Esophagus squamous epithelium (tissue), 5 donors: Measurements from ENCODE around the gene DNAJC12. TPM values are rescaled to one million over a fixed set of nuclear protein-coding genes. Genes with fewer than 3 reads are reported as not detected.

Source experiments
- DNase-seq: peaks from one replicate; lab custom pipeline; 2025; lab: John Stamatoyannopoulos, UW
- H3K27ac ChIP-seq, 4 donors: fragments of 200-600 bp; sonication (generic); one replicate each; pipeline ENCODE4 v1.5.1; 2016 to 2019; ENCODE audit warnings: mild to moderate bottlenecking in 1 of 4
- H3K27me3 ChIP-seq, 4 donors: fragments of 200-600 bp; sonication (generic); 1 replicate in 3 of 4; 2 replicates in 1 of 4; pipeline versions ENCODE4 v1.5.1 to v1.6.0; 2017 to 2021; ENCODE audit warnings: antibody characterized with exemption in 1 of 4
- H3K36me3 ChIP-seq, 3 donors: fragments of 200-600 bp; sonication (generic); one replicate each; pipeline ENCODE4 v1.5.1; 2016 to 2019
- H3K4me1 ChIP-seq, 3 donors: fragments of 200-600 bp; sonication (generic); one replicate each; pipeline ENCODE4 v1.5.1; 2017 to 2019
- H3K4me3 ChIP-seq, 4 donors: fragments of 200-600 bp; sonication (generic); 1 replicate in 3 of 4; 2 replicates in 1 of 4; pipeline ENCODE4 v1.5.1; 2016 to 2019; ENCODE audit warnings: mild to moderate bottlenecking in 2 of 4, moderate library complexity in 1 of 4
- H3K9me3 ChIP-seq, 3 donors: fragments of 200-600 bp; sonication (generic); one replicate each; pipeline ENCODE4 v1.5.1; 2016 to 2019
- POLR2A ChIP-seq, 4 donors: fragments of 450-650 bp; IDR thresholded peaks; one replicate each; pipeline ENCODE4 v1.6.1; 2017; ENCODE audit warnings: antibody characterized with exemption in 4 of 4, mild to moderate bottlenecking in 4 of 4, moderate library complexity in 3 of 4
- whole genome bisulfite sequencing, 2 donors: methylation state at CpG; one replicate each; pipeline ENCODE4 v1.1.5; 2018; 5-methylcytosine and 5-hydroxymethylcytosine counted together
- intact Hi-C: fragments of 100-400 bp; cut with DNase I; formaldehyde crosslinking; loops from one replicate; pipeline ENCODE4 v1.15.0; 2022
- total RNA-seq, 4 donors: library from RNA; depleted of rRNA; stranded (reverse); fragments of >200 nt; gene quantifications; one replicate each; pipeline ENCODE4 v1.1.0, GENCODE V29; 2016
- TF ChIP-seq, protein P1 (sequence below), 6 experiments: fragments of 450-650 bp in 4 of 6; fragments of 200-600 bp in 2 of 6; sonication (generic) in 2 of 6; IDR thresholded peaks; one replicate each; pipeline ENCODE4 v1.5.1; 2016 to 2019; ENCODE audit warnings: antibody characterized with exemption in 6 of 6, mild to moderate bottlenecking in 4 of 6, moderate library complexity in 4 of 6
- donor health status: DM: yes; HTN: yes; CAD: no.

DNAJC12 gene
- total RNA-seq, 4 donors from 2014 or later = 0.76 to 2.7 TPM; not detected in 2

DNA sequence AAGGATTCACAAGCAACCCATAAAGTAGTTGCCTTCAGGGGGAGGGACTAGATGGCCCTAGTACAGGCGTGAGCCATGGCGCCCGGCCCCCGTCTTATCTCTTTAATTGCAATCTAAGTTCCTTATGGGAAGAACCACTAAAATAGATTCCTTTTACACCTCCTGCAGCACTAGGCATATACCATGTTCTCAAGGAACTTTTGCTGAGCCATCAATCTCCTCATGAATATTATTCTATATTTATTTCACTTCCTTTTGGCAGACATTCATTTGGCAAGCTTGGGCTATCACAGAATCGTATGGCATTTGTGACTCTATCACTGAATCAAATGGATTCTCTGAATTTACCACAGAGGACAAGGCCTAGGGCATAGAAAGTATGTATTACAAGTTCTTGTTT, 14.8 kb upstream of the DNAJC12 start:
- no peak for TF ChIP-seq POLR2A (IDR thresholded peaks at IDR 0.05)
- TF ChIP-seq, protein P1, sequence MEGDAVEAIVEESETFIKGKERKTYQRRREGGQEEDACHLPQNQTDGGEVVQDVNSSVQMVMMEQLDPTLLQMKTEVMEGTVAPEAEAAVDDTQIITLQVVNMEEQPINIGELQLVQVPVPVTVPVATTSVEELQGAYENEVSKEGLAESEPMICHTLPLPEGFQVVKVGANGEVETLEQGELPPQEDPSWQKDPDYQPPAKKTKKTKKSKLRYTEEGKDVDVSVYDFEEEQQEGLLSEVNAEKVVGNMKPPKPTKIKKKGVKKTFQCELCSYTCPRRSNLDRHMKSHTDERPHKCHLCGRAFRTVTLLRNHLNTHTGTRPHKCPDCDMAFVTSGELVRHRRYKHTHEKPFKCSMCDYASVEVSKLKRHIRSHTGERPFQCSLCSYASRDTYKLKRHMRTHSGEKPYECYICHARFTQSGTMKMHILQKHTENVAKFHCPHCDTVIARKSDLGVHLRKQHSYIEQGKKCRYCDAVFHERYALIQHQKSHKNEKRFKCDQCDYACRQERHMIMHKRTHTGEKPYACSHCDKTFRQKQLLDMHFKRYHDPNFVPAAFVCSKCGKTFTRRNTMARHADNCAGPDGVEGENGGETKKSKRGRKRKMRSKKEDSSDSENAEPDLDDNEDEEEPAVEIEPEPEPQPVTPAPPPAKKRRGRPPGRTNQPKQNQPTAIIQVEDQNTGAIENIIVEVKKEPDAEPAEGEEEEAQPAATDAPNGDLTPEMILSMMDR (IDR thresholded peaks at IDR 0.05) = no peak
- intact Hi-C loops = loop anchor here (10.0 kb wide), 1 partner anchor 222 kb away; the partner anchor contains the start of gene HERC4

DNA sequence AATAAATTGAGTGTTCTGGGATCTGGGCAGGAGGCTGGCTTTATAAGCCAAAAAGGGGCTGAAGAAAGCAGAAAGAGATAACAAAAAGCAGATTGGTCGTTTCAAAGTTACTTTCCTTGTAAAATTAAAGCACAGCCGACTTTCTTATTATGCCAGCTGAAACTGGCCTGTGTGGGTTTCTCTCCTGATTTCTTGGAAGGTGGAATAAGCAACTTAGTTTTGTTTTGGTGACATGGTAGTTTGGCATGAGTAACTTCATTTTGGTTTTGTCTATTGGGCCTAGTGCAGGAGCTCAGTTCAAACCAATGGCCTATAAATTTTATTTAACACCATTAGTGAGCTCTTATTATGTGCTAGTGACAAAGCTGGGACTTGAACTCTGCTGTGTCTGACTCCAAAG, 13.2 kb upstream of the DNAJC12 start:
- 81 to 82% methylated on average over 2 of the region's 2 CpGs for WGBS, 2 donors
- no peak for TF ChIP-seq POLR2A (IDR thresholded peaks at IDR 0.05)
- TF ChIP-seq, protein P1 (IDR thresholded peaks at IDR 0.05) = no peak
- H3K36me3 ChIP-seq = no peaks in the 10 kb centered on the region
- no peaks in the 10 kb centered on the region for H3K27me3 ChIP-seq
- peaks cover 0 to 10% (median 5%) of the 10 kb centered on the region in 3 donors for H3K4me1 ChIP-seq
- H3K4me3 ChIP-seq = no peak overlapping the region
- no peaks in the 10 kb centered on the region for H3K9me3 ChIP-seq
- intact Hi-C loops = loop anchor here (10.0 kb wide), 1 partner anchor 224 kb away; the partner anchor contains the start of gene HERC4
- DNase-seq = no peak
- H3K27ac ChIP-seq = no peak overlapping the region

More for the DNA sequence above, 14.8 kb upstream of the DNAJC12 start:
- Histone ChIP-seq H3K27ac (no peak overlapping the region), H3K4me1 (peaks cover 0 to 10% (median 5%) of the 10 kb centered on the region in 3 donors), H3K36me3 (no peaks in the 10 kb centered on the region), H3K9me3 (no peaks in the 10 kb centered on the region), H3K27me3 (no peaks in the 10 kb centered on the region), H3K4me3 (no peak overlapping the region)
- no peak for DNase-seq
- 71 to 78% methylated on average over 5 of the region's 5 CpGs for WGBS, 2 donors

DNA sequence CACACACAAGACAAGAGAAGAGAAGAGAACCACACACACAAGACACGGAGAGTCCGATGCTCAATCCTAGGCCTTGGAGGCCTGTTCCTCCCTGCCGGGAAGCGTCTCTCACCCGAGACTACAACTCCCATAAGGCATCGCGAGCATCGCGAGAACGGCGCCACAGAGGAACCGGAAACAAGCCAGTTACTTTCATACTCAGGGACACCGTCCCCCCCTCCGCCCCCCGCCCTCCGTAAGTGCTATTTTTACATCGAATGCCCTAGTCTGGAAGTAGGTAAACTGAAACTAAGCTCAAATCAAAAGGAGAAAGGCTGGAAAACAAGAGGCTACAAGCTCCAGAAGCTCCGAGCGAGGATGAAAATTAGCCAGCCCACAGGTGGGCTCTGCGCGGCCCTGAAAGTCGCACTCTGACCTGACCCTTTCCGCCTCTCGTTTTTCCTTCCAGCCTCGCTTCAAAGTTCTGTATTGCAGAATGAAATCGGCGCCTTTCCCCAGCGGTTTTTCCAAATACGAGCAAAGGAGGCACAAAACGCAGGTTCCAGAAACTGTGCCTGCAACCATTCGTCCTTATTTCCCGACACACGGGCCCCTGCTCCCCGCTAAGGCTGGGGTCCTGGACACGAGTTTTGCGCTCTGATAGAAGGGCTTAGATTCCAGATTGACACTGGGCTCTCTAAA, 11.5 kb upstream of the DNAJC12 start:
- intact Hi-C loops = loop anchor here (10.0 kb wide), 1 partner anchor 225 kb away; the partner anchor contains the start of gene HERC4
- Histone ChIP-seq H3K4me3 (peak overlapping the region; percentile 60 to 92 (median 86)), H3K27me3 (no peaks in the 10 kb centered on the region), H3K9me3 (no peaks in the 10 kb centered on the region), H3K36me3 (no peaks in the 10 kb centered on the region), H3K4me1 (peaks cover 0 to 10% (median 5%) of the 10 kb centered on the region in 3 donors), H3K27ac (peak overlapping the region; percentile 86 to 97 (median 95))
- TF ChIP-seq, protein P1 (IDR thresholded peaks at IDR 0.05) = peak in 3 of 6 experiments; percentile 11 to 23 (median 14)
- TF ChIP-seq POLR2A (IDR thresholded peaks at IDR 0.05) = peak in 1 of 4 donors; percentile 67
- DNase-seq = peak; percentile 67
- WGBS, 2 donors = 1 to 3% methylated on average over 25 to 35 of the region's 36 CpGs

DNA sequence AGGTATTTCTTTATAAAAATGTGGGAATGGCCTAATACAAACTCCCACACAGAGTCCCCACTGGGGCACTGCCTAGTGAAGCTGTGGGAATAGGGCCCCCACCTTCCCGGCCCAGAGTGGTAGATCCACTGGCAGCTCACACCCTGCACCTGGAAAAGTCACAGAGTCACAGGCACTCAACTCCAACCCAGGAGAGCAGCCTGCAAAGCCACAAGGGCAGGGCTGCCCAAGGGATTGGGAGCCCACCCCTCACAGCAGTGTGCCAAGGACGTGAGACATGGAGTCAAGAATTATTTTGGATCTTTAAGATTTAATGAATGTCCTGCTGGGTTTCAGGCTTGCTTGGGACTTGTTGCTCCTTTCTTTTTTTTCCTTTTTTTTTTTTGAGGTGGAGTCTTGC, 5.3 kb upstream of the DNAJC12 start:
- DNase-seq = no peak
- WGBS, 2 donors = 50 to 83% methylated on average over 1 to 2 of the region's 2 CpGs

DNA sequence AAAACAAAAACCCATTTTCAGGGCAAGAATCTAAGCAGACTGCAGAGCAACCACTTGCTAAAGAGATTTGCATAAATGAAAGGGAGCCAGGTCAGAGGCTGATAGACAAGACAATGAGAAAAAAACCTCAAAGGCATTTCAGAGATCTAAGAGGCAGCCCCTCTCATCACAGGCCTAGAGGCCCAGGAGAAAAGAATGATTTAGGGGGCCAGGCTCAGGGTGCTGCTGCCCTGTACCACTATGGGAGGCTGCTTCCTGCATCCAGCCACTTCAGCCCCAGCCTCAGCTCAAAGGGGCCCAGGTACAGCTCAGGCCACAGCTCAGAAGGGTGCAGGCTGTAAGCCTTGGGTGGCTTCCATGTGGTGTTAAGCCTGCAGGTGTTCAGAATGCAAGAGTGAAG, 3.7 kb upstream of the DNAJC12 start:
- TF ChIP-seq, protein P1 (IDR thresholded peaks at IDR 0.05) = no peak
- no peak for TF ChIP-seq POLR2A (IDR thresholded peaks at IDR 0.05)
- no peak for DNase-seq
- H3K27ac ChIP-seq = no peak overlapping the region
- H3K9me3 ChIP-seq = no peaks in the 10 kb centered on the region
- intact Hi-C loops = no loop called here
- no peaks in the 10 kb centered on the region for H3K27me3 ChIP-seq
- H3K4me1 ChIP-seq = no peaks in the 10 kb centered on the region
- no peaks in the 10 kb centered on the region for H3K36me3 ChIP-seq
- H3K4me3 ChIP-seq = no peak overlapping the region

More for the DNA sequence above, 5.3 kb upstream of the DNAJC12 start:
- H3K4me3 ChIP-seq = no peak overlapping the region
- TF ChIP-seq, protein P1 (IDR thresholded peaks at IDR 0.05) = no peak
- TF ChIP-seq POLR2A (IDR thresholded peaks at IDR 0.05) = no peak
- intact Hi-C loops = no loop called here
- no peak overlapping the region for H3K27ac ChIP-seq
- no peaks in the 10 kb centered on the region for H3K27me3 ChIP-seq
- H3K4me1 ChIP-seq = no peaks in the 10 kb centered on the region
- H3K36me3 ChIP-seq = no peaks in the 10 kb centered on the region
- H3K9me3 ChIP-seq = no peaks in the 10 kb centered on the region
